NB4 (cell line): ENCODE data around the gene CABLES2.

Source experiments
- POLR2A ChIP-seq: IDR thresholded peaks from 2 replicates; pipeline ENCODE4 v1.6.1; 2011; ENCODE audit warnings: mild to moderate bottlenecking; ENCODE audit not compliant: insufficient read length; ENCODE audit errors: extremely low read depth
- TF ChIP-seq, protein P1 (sequence below): IDR thresholded peaks from one replicate; pipeline ENCODE4 v1.5.1; 2012; ENCODE audit warnings: low read depth, low read length

DNA sequence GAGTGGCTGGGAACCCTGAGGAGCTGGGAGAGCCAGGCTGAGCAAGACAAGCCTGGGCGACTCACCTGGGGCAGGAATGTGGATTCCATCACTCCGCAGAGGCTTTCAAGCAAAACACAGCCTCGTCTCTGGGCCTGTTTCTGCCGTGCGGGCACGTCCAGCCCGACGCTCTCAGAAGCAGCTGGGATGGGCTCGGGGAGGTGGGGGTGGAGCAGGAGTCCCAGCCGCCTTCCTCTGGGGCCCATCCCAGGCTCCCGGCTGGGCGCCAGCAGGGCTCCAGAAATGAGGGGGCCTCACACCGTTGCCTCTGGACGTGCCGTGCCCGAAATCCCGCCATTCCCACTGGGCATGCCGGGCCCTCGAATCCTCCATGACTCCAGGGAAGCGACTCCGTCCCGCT, 28.9 kb downstream of the CABLES2 start:
- TF ChIP-seq POLR2A: no peak
- TF ChIP-seq, protein P1, sequence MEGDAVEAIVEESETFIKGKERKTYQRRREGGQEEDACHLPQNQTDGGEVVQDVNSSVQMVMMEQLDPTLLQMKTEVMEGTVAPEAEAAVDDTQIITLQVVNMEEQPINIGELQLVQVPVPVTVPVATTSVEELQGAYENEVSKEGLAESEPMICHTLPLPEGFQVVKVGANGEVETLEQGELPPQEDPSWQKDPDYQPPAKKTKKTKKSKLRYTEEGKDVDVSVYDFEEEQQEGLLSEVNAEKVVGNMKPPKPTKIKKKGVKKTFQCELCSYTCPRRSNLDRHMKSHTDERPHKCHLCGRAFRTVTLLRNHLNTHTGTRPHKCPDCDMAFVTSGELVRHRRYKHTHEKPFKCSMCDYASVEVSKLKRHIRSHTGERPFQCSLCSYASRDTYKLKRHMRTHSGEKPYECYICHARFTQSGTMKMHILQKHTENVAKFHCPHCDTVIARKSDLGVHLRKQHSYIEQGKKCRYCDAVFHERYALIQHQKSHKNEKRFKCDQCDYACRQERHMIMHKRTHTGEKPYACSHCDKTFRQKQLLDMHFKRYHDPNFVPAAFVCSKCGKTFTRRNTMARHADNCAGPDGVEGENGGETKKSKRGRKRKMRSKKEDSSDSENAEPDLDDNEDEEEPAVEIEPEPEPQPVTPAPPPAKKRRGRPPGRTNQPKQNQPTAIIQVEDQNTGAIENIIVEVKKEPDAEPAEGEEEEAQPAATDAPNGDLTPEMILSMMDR: no peak
